Mesenchymal stem cell (in vitro differentiated cells and primary cell): Measurements from ENCODE around the gene TMEM107.
A peak's percentile ranks its signal among the peaks of the same experiment; 100 is the strongest.

Source experiments
- DNase-seq: peaks from one replicate; pipeline ENCODE4 v3.0.0-alpha.2; 2013
- H2AFZ ChIP-seq: one replicate; pipeline ENCODE4 v1.6.1; 2013; ENCODE audit warnings: low read depth, mild to moderate bottlenecking, control low read depth, inconsistent platforms, low read length, moderate library complexity
- H2AK5ac ChIP-seq: 2 replicates; pipeline ENCODE4 v1.6.1; 2013; ENCODE audit warnings: low read length, moderate library complexity, mild to moderate bottlenecking, inconsistent platforms; ENCODE audit not compliant: severe bottlenecking
- H2BK120ac ChIP-seq: one replicate; pipeline ENCODE4 v1.6.1; 2013; ENCODE audit warnings: low read depth, mild to moderate bottlenecking, inconsistent platforms, low read length, moderate library complexity
- H2BK12ac ChIP-seq, 2 experiments: one replicate each; pipeline ENCODE4 v1.6.1; 2013; ENCODE audit warnings: inconsistent platforms in 2 of 2, low read length in 2 of 2, mild to moderate bottlenecking in 2 of 2, moderate library complexity in 2 of 2, control low read depth in 1 of 2
- H2BK15ac ChIP-seq: one replicate; pipeline ENCODE4 v1.6.1; 2013; ENCODE audit warnings: mild to moderate bottlenecking, low read depth, inconsistent platforms; ENCODE audit not compliant: poor library complexity, severe bottlenecking
- H2BK5ac ChIP-seq: 2 replicates; pipeline ENCODE4 v1.6.1; 2013; ENCODE audit warnings: low read depth, mild to moderate bottlenecking, low read length, control low read depth, inconsistent platforms; ENCODE audit not compliant: poor library complexity, severe bottlenecking
- H3K14ac ChIP-seq, 2 experiments: one replicate each; pipeline ENCODE4 v1.6.1; 2013; ENCODE audit warnings: inconsistent platforms in 2 of 2, low read length in 2 of 2, control low read depth in 1 of 2, mild to moderate bottlenecking in 1 of 2, moderate library complexity in 1 of 2
- H3K18ac ChIP-seq, 2 experiments: one replicate each; pipeline ENCODE4 v1.6.1; 2013; ENCODE audit warnings: inconsistent platforms in 2 of 2, low read length in 2 of 2, control low read depth in 1 of 2, low read depth in 1 of 2, mild to moderate bottlenecking in 1 of 2
- H3K23ac ChIP-seq, 2 experiments: one replicate each; pipeline ENCODE4 v1.6.1; 2013; ENCODE audit warnings: inconsistent platforms in 2 of 2, low read length in 2 of 2, mild to moderate bottlenecking in 2 of 2, moderate library complexity in 2 of 2, control low read depth in 1 of 2
- H3K27ac ChIP-seq: 2 replicates; pipeline ENCODE4 v1.5.1; 2013; ENCODE audit warnings: mild to moderate bottlenecking, moderate library complexity, low read length, control low read depth, inconsistent platforms; ENCODE audit not compliant: poor library complexity, severe bottlenecking
- H3K27me3 ChIP-seq, 2 experiments: 2 replicates each; pipeline versions ENCODE4 v1.6.1 to v1.7.0; 2013; ENCODE audit warnings: low read length in 2 of 2, mild to moderate bottlenecking in 2 of 2, moderate library complexity in 2 of 2, control low read depth in 1 of 2, inconsistent platforms in 1 of 2; ENCODE audit not compliant: control insufficient read depth in 1 of 2, insufficient read depth in 1 of 2
- H3K36me3 ChIP-seq, 2 experiments: 2 replicates each; pipeline versions ENCODE4 v1.6.1 to v1.7.0; 2013; ENCODE audit warnings: low read length in 2 of 2, control low read depth in 1 of 2, inconsistent platforms in 1 of 2, low read depth in 1 of 2, mild to moderate bottlenecking in 1 of 2; ENCODE audit not compliant: insufficient read depth in 2 of 2, control insufficient read depth in 1 of 2
- H3K4ac ChIP-seq, 2 experiments: one replicate each; pipeline ENCODE4 v1.6.1; 2013; ENCODE audit warnings: inconsistent platforms in 2 of 2, low read length in 2 of 2, mild to moderate bottlenecking in 2 of 2, moderate library complexity in 2 of 2, control low read depth in 1 of 2, low read depth in 1 of 2
- H3K4me1 ChIP-seq: 2 replicates; pipeline ENCODE4 v1.6.1; 2013; ENCODE audit warnings: low read depth, low read length, control low read depth; ENCODE audit not compliant: control insufficient read depth, insufficient read depth
- H3K4me2 ChIP-seq: 2 replicates; pipeline ENCODE4 v1.6.1; 2013; ENCODE audit warnings: low read length, mild to moderate bottlenecking, inconsistent platforms; ENCODE audit not compliant: poor library complexity, severe bottlenecking
- H3K4me3 ChIP-seq, 2 experiments: 2 replicates each; pipeline versions ENCODE4 v1.5.1 to v1.7.0; 2013; ENCODE audit warnings: low read length in 2 of 2, mild to moderate bottlenecking in 2 of 2, control low read depth in 1 of 2, low read depth in 1 of 2; ENCODE audit not compliant: insufficient read depth in 1 of 2
- H3K79me1 ChIP-seq: replicated peaks from 2 replicates; pipeline ENCODE4 v1.6.1; 2013; ENCODE audit warnings: mild to moderate bottlenecking, control low read depth, low read length, inconsistent platforms; ENCODE audit not compliant: poor library complexity, severe bottlenecking
- H3K9ac ChIP-seq: 2 replicates; pipeline ENCODE4 v1.7.0; 2013; ENCODE audit warnings: mild to moderate bottlenecking, low read length, moderate library complexity
- H3K9me3 ChIP-seq: 2 replicates; pipeline ENCODE4 v1.7.0; 2013; ENCODE audit warnings: mild to moderate bottlenecking, low read length; ENCODE audit not compliant: control insufficient read depth
- H4K8ac ChIP-seq: one replicate; pipeline ENCODE4 v1.6.1; 2013; ENCODE audit warnings: inconsistent platforms, mild to moderate bottlenecking, low read length, moderate library complexity
- H4K91ac ChIP-seq: one replicate; pipeline ENCODE4 v1.6.1; 2013; ENCODE audit warnings: mild to moderate bottlenecking, low read length, inconsistent platforms
- WGBS: methylation state at CpG from one replicate; pipeline ENCODE4 v1.1.7; 2013; ENCODE audit warnings: mixed read lengths; 5-methylcytosine and 5-hydroxymethylcytosine counted together

TMEM107 gene

GRCh38 chr17:8185582-8186445 lies 9.6 kb upstream of the TMEM107 start:
- Histone ChIP-seq H2AK5ac (no peak overlapping the region), H3K9me3 (no peaks in the 10 kb centered on the region), H3K36me3 (no peaks in the 10 kb centered on the region), H3K9ac (peak overlapping the region; percentile 88), H4K8ac (no peak overlapping the region), H3K23ac (no peak overlapping the region), H3K27ac (peak overlapping the region; percentile 79), H2AFZ (peak overlapping the region; percentile 68), H3K4me1 (peaks cover 18% of the 10 kb centered on the region), H2BK12ac (no peak overlapping the region), H3K79me1 (peaks cover 2% of the 10 kb centered on the region), H3K14ac (no peak overlapping the region), H3K4me3 (peak overlapping the region; percentile 82 to 99), H2BK120ac (no peak overlapping the region), H2BK15ac (no peak overlapping the region), H3K4me2 (peak overlapping the region; percentile 88), H2BK5ac (no peak overlapping the region), H3K18ac (no peak overlapping the region), H3K27me3 (no peaks in the 10 kb centered on the region), H3K4ac (peak overlapping the region in 1 of 2 experiments; percentile 24), H4K91ac (peak overlapping the region; percentile 6)
- 4% methylated on average over 39 of the region's 44 CpGs for WGBS
- DNase-seq = peak; percentile 60

- H2BK15ac ChIP-seq = no peak overlapping the region
- H4K91ac ChIP-seq = peak overlapping the region; percentile 29
- peak overlapping the region; percentile 59 to 75 for H3K18ac ChIP-seq
- H2BK120ac ChIP-seq = no peak overlapping the region
- no peaks in the 10 kb centered on the region for H3K36me3 ChIP-seq
- peak overlapping the region in 1 of 2 experiments; percentile 22 for H3K14ac ChIP-seq
- peak overlapping the region in 1 of 2 experiments; percentile 49 for H2BK12ac ChIP-seq
- peak overlapping the region; percentile 56 for H3K4me2 ChIP-seq
- peak overlapping the region in 1 of 2 experiments; percentile 83 for H3K4me3 ChIP-seq
- peak overlapping the region; percentile 21 for H2AK5ac ChIP-seq
- WGBS = 69% methylated on average over 19 of the region's 19 CpGs
- H3K79me1 ChIP-seq = peaks cover 8% of the 10 kb centered on the region
- H2AFZ ChIP-seq = peak overlapping the region; percentile 87
- DNase-seq = no peak
- no peak overlapping the region for H2BK5ac ChIP-seq
- H3K23ac ChIP-seq = no peak overlapping the region
- H3K9ac ChIP-seq = peak overlapping the region; percentile 92
- no peaks in the 10 kb centered on the region for H3K27me3 ChIP-seq
- peaks cover 18% of the 10 kb centered on the region for H3K4me1 ChIP-seq
- H3K9me3 ChIP-seq = no peaks in the 10 kb centered on the region
- peak overlapping the region; percentile 93 for H4K8ac ChIP-seq
- peak overlapping the region; percentile 75 to 92 for H3K4ac ChIP-seq
- H3K27ac ChIP-seq = no peak overlapping the region
Observed at GRCh38 chr17:8176998-8177731, 985 bp upstream of the TMEM107 start.

DNA sequence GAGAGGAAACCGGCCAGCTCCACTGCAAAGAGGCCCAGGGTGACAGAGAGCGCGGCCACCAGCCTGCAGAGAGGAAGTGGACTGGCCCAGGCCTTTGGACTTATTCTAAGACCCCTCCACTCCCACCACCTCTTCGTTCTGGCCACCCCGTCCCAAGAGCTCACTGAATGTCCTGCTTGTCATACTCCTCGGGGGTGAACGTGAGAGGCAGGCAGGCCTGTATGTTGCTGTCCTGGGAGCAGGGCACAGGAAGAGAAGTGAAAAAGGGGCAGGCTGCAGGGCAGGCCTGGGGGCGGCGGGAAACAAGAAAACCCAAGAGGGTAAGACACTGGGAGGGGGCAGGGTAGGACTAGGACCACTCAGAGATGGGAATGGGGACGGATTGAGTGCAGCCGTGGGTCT lies 384 bp downstream of the TMEM107 start:
- peak overlapping the region; percentile 7 to 57 for H3K18ac ChIP-seq
- no peak overlapping the region for H2AFZ ChIP-seq
- H4K8ac ChIP-seq = peak overlapping the region; percentile 68
- H2AK5ac ChIP-seq = no peak overlapping the region
- DNase-seq = no peak
- H3K79me1 ChIP-seq = peaks cover 8% of the 10 kb centered on the region
- H3K27me3 ChIP-seq = no peaks in the 10 kb centered on the region
- no peaks in the 10 kb centered on the region for H3K9me3 ChIP-seq
- H2BK15ac ChIP-seq = peak overlapping the region; percentile 44
- no peak overlapping the region for H2BK12ac ChIP-seq
- peak overlapping the region; percentile 27 for H3K27ac ChIP-seq
- 12% methylated on average over 11 of the region's 11 CpGs for WGBS
- H3K4ac ChIP-seq = peak overlapping the region; percentile 13 to 81
- H4K91ac ChIP-seq = peak overlapping the region; percentile 40
- H2BK5ac ChIP-seq = no peak overlapping the region
- H3K23ac ChIP-seq = no peak overlapping the region
- peak overlapping the region; percentile 56 for H3K4me2 ChIP-seq
- H3K9ac ChIP-seq = peak overlapping the region; percentile 92
- no peaks in the 10 kb centered on the region for H3K36me3 ChIP-seq
- H3K4me3 ChIP-seq = peak overlapping the region; percentile 69 to 83
- H2BK120ac ChIP-seq = peak overlapping the region; percentile 42
- H3K14ac ChIP-seq = peak overlapping the region in 1 of 2 experiments; percentile 3
- H3K4me1 ChIP-seq = peaks cover 18% of the 10 kb centered on the region

GRCh38 chr17:8173871-8174322 lies 2.3 kb downstream of the TMEM107 start:
- 1% methylated on average over 11 of the region's 14 CpGs for WGBS

More at GRCh38 chr17:8173871-8174322, 2.3 kb downstream of the TMEM107 start:
- Histone ChIP-seq H3K27ac (peak overlapping the region; percentile 60), H2AK5ac (no peak overlapping the region), H2BK12ac (peak overlapping the region in 1 of 2 experiments; percentile 79), H3K79me1 (peaks cover 8% of the 10 kb centered on the region), H3K4ac (peak overlapping the region in 1 of 2 experiments; percentile 53), H3K4me3 (peak overlapping the region; percentile 7 to 68), H4K91ac (no peak overlapping the region), H3K14ac (no peak overlapping the region), H3K27me3 (no peaks in the 10 kb centered on the region), H2BK15ac (no peak overlapping the region), H3K9me3 (no peaks in the 10 kb centered on the region), H3K36me3 (no peaks in the 10 kb centered on the region), H4K8ac (peak overlapping the region; percentile 35), H2BK120ac (no peak overlapping the region), H3K18ac (peak overlapping the region in 1 of 2 experiments; percentile 41), H3K23ac (no peak overlapping the region), H3K9ac (peak overlapping the region; percentile 93), H3K4me1 (peaks cover 18% of the 10 kb centered on the region), H2BK5ac (peak overlapping the region; percentile 68), H2AFZ (peak overlapping the region; percentile 15), H3K4me2 (peak overlapping the region; percentile 66)
- DNase-seq = no peak
